Measurements from ENCODE around the gene SNRNP200. TPM values are rescaled to one million over a fixed set of nuclear protein-coding genes. Genes with fewer than 3 reads are reported as not detected.

SNRNP200 gene
- total RNA-seq, 2 experiments from 2014 or later = 194 to 201 TPM

- peak; percentile 17 for ATAC-seq (ENCODE audit: low read depth)
- Mint-ChIP-seq H3K27ac (peak overlapping the region; percentile 84), H3K9me3 (peaks cover 1% of the 10 kb centered on the region), H3K27me3 (no peaks in the 10 kb centered on the region), H3K4me3 (peak overlapping the region; percentile 89), H3K36me3 (peaks cover 12% of the 10 kb centered on the region), H3K4me1 (peaks cover 56% of the 10 kb centered on the region)
- POLR2A ChIA-PET = interaction anchor here (0.5 to 10.2 kb wide), 11 partner anchors 9 to 217 kb away, joined by 3 to 169 read pairs (median 7); partner anchors contain the start of genes NCAPH, SNRNP200 and STARD7
- DNase-seq = peak; percentile 67
Observed at GRCh38 chr2:96320728-96321622, 15.6 kb upstream of the SNRNP200 start.

- DNase-seq (no peak), ATAC-seq (ENCODE audit: low read depth) (no peak)
- Mint-ChIP-seq H3K9me3 (peaks cover 1% of the 10 kb centered on the region), H3K4me1 (peaks cover 61% of the 10 kb centered on the region), H3K27ac (peak overlapping the region; percentile 84), H3K27me3 (no peaks in the 10 kb centered on the region), H3K36me3 (peaks cover 11% of the 10 kb centered on the region), H3K4me3 (peak overlapping the region; percentile 89)
- POLR2A ChIA-PET = interaction anchor here (0.5 to 10.2 kb wide), 7 partner anchors 10 to 217 kb away, joined by 3 to 169 read pairs (median 14); partner anchors contain the start of genes NCAPH, SNRNP200 and STARD7
Observed at GRCh38 chr2:96320326-96320725, 15.0 kb upstream of the SNRNP200 start.

- no peak for DNase-seq
Observed at GRCh38 chr2:96319396-96319795, 14.1 kb upstream of the SNRNP200 start.

GRCh38 chr2:96318723-96319122, 13.4 kb upstream of the SNRNP200 start:
- peak overlapping the region; percentile 71 for H3K4me3 Mint-ChIP-seq

More at GRCh38 chr2:96319396-96319795, 14.1 kb upstream of the SNRNP200 start:
- Mint-ChIP-seq H3K4me1 (peaks cover 64% of the 10 kb centered on the region), H3K4me3 (peak overlapping the region; percentile 71), H3K27ac (peak overlapping the region; percentile 72), H3K9me3 (peaks cover 1% of the 10 kb centered on the region), H3K36me3 (peaks cover 15% of the 10 kb centered on the region), H3K27me3 (no peaks in the 10 kb centered on the region)
- ATAC-seq (ENCODE audit: low read depth) = no peak
- POLR2A ChIA-PET = interaction anchor here (0.6 to 10.2 kb wide), 6 partner anchors 9 to 218 kb away, joined by 3 to 169 read pairs (median 24); partner anchors contain the start of genes NCAPH and SNRNP200

GRCh38 chr2:96317584-96317997, 12.2 kb upstream of the SNRNP200 start:
- POLR2A ChIA-PET = interaction anchor here (2.9 to 10.2 kb wide), 3 partner anchors 12 to 17 kb away, joined by 25 to 169 read pairs (median 96); partner anchors contain the start of genes NCAPH and SNRNP200
- Mint-ChIP-seq H3K4me3 (no peak overlapping the region), H3K4me1 (peaks cover 56% of the 10 kb centered on the region), H3K27ac (peak overlapping the region; percentile 62), H3K36me3 (peaks cover 15% of the 10 kb centered on the region), H3K27me3 (no peaks in the 10 kb centered on the region), H3K9me3 (peaks cover 1% of the 10 kb centered on the region)
- DNase-seq (no peak), ATAC-seq (ENCODE audit: low read depth) (no peak)

More at GRCh38 chr2:96318723-96319122, 13.4 kb upstream of the SNRNP200 start:
- Mint-ChIP-seq H3K27ac (peak overlapping the region; percentile 72), H3K36me3 (peaks cover 15% of the 10 kb centered on the region), H3K27me3 (no peaks in the 10 kb centered on the region), H3K9me3 (peaks cover 1% of the 10 kb centered on the region), H3K4me1 (peaks cover 60% of the 10 kb centered on the region)
- no peak for DNase-seq
- ATAC-seq (ENCODE audit: low read depth) = no peak
- POLR2A ChIA-PET = interaction anchor here (0.7 to 10.2 kb wide), 4 partner anchors 9 to 218 kb away, joined by 9 to 169 read pairs (median 65); partner anchors contain the start of genes ARID5A, NCAPH and SNRNP200

GRCh38 chr2:96316999-96317398, 11.7 kb upstream of the SNRNP200 start:
- peaks cover 1% of the 10 kb centered on the region for H3K9me3 Mint-ChIP-seq
- no peak for ATAC-seq (ENCODE audit: low read depth)
- no peak overlapping the region for H3K27ac Mint-ChIP-seq
- no peaks in the 10 kb centered on the region for H3K27me3 Mint-ChIP-seq
- peaks cover 17% of the 10 kb centered on the region for H3K36me3 Mint-ChIP-seq
- POLR2A ChIA-PET = interaction anchor here (1.9 to 2.9 kb wide), 3 partner anchors 9 to 18 kb away, joined by 11 to 25 read pairs (median 13); partner anchors contain the start of genes ITPRIPL1, NCAPH and SNRNP200
- peaks cover 58% of the 10 kb centered on the region for H3K4me1 Mint-ChIP-seq
- no peak for DNase-seq
- peak overlapping the region; percentile 18 for H3K4me3 Mint-ChIP-seq

- Mint-ChIP-seq H3K4me3 (peak overlapping the region; percentile 77), H3K9me3 (peaks cover 1% of the 10 kb centered on the region), H3K27ac (peak overlapping the region; percentile 86), H3K27me3 (no peaks in the 10 kb centered on the region), H3K36me3 (peaks cover 19% of the 10 kb centered on the region), H3K4me1 (peaks cover 55% of the 10 kb centered on the region)
- POLR2A ChIA-PET = interaction anchor here (0.7 to 2.9 kb wide), 6 partner anchors 10 to 42 kb away, joined by 3 to 25 read pairs (median 7); partner anchors contain the start of genes ITPRIPL1, NCAPH and SNRNP200
- ATAC-seq (ENCODE audit: low read depth) (peak; percentile 72), DNase-seq (peak; percentile 56)
Observed at GRCh38 chr2:96315400-96316071, 10.2 kb upstream of the SNRNP200 start.

- Mint-ChIP-seq H3K27ac (peak overlapping the region; percentile 86), H3K36me3 (peaks cover 19% of the 10 kb centered on the region), H3K4me1 (peaks cover 54% of the 10 kb centered on the region), H3K27me3 (no peaks in the 10 kb centered on the region), H3K9me3 (peaks cover 1% of the 10 kb centered on the region), H3K4me3 (peak overlapping the region; percentile 77)
- ATAC-seq (ENCODE audit: low read depth) (no peak), DNase-seq (no peak)
- POLR2A ChIA-PET = interaction anchor here (0.7 to 2.9 kb wide), 4 partner anchors 9 to 41 kb away, joined by 3 to 25 read pairs (median 8); partner anchors contain the start of genes ITPRIPL1 and SNRNP200
Observed at GRCh38 chr2:96315005-96315399, 9.7 kb upstream of the SNRNP200 start.

GRCh38 chr2:96308248-96308647, 2.9 kb upstream of the SNRNP200 start:
- DNase-seq = no peak
- H3K27ac Mint-ChIP-seq = no peak overlapping the region

GRCh38 chr2:96306370-96306769, 1.0 kb upstream of the SNRNP200 start:
- no peak for ATAC-seq (ENCODE audit: low read depth)
- no peak for DNase-seq
- Mint-ChIP-seq H3K36me3 (peaks cover 26% of the 10 kb centered on the region), H3K9me3 (no peaks in the 10 kb centered on the region), H3K4me3 (peak overlapping the region; percentile 100), H3K4me1 (peaks cover 45% of the 10 kb centered on the region), H3K27me3 (no peaks in the 10 kb centered on the region), H3K27ac (peak overlapping the region; percentile 99)
- POLR2A ChIA-PET = interaction anchor here (0.5 to 3.2 kb wide), 10 partner anchors 10 to 231 kb away, joined by 3 to 96 read pairs (median 6); partner anchors contain the start of genes ITPRIPL1 and NCAPH

More at GRCh38 chr2:96308248-96308647, 2.9 kb upstream of the SNRNP200 start:
- Mint-ChIP-seq H3K27me3 (no peaks in the 10 kb centered on the region), H3K9me3 (no peaks in the 10 kb centered on the region), H3K36me3 (peaks cover 19% of the 10 kb centered on the region), H3K4me1 (peaks cover 34% of the 10 kb centered on the region), H3K4me3 (no peak overlapping the region)
- POLR2A ChIA-PET = interaction anchor here (0.7 to 4.9 kb wide), 3 partner anchors 12 to 41 kb away, joined by 5 to 34 read pairs (median 17); partner anchors contain the start of gene NCAPH
- no peak for ATAC-seq (ENCODE audit: low read depth)

- Mint-ChIP-seq H3K4me3 (peak overlapping the region; percentile 100), H3K4me1 (peaks cover 49% of the 10 kb centered on the region), H3K27me3 (no peaks in the 10 kb centered on the region), H3K36me3 (peaks cover 29% of the 10 kb centered on the region), H3K27ac (peak overlapping the region; percentile 99), H3K9me3 (no peaks in the 10 kb centered on the region)
- ATAC-seq (ENCODE audit: low read depth) (no peak), DNase-seq (peak; percentile 40)
- POLR2A ChIA-PET = interaction anchor here (0.5 to 3.2 kb wide), 12 partner anchors 10 to 232 kb away, joined by 3 to 96 read pairs (median 4); partner anchors contain the start of genes ITPRIPL1 and NCAPH
Observed at GRCh38 chr2:96305979-96306308, 598 bp upstream of the SNRNP200 start.

- Mint-ChIP-seq H3K27ac (peak overlapping the region; percentile 99), H3K27me3 (no peaks in the 10 kb centered on the region), H3K4me1 (peaks cover 43% of the 10 kb centered on the region), H3K4me3 (peak overlapping the region; percentile 100), H3K9me3 (no peaks in the 10 kb centered on the region), H3K36me3 (peaks cover 31% of the 10 kb centered on the region)
- POLR2A ChIA-PET = interaction anchor here (0.7 to 3.2 kb wide), 8 partner anchors 11 to 51 kb away, joined by 3 to 96 read pairs (median 6); partner anchors contain the start of genes ITPRIPL1 and NCAPH
- DNase-seq = no peak
- no peak for ATAC-seq (ENCODE audit: low read depth)
Observed at GRCh38 chr2:96304606-96305005, 740 bp downstream of the SNRNP200 start.

Data from activated naive CD8-positive, alpha-beta T cell treated with anti-CD3 and anti-CD28 coated beads, Interleukin-2, amount 10 ng/mL, durations not matched to agents 7 days and 5 days (primary cell).